ENCODE results near the gene TRAPPC13.

Gene TRAPPC13

GRCh38 chr5:65682148-65682547 is 57.3 kb downstream of the TRAPPC13 start:
- DNase-seq: no peak

DNA sequence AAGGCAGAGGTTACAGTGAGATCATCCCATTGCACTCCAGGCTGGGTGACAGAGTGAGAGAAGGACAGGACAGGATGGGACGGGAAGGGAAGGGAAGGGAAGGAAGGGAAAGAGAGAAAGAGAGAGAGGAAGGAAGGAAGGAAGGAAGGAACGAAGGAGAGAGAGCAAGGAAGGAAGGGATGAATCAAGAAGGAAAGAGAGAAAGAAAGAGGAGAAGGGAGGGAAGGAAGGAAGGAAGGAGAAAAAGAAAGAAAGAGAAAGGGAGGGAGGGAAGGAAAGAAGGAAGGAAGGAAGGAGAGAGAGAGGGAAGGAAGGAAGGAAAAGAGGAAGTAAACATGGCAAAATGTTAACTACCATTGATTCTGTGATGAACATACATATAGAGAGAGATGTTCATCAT is 68.3 kb downstream of the TRAPPC13 start:
- DNase-seq: no peak

- no peak for DNase-seq
Observed at GRCh38 chr5:65695162-65695755, 70.4 kb downstream of the TRAPPC13 start.

DNA sequence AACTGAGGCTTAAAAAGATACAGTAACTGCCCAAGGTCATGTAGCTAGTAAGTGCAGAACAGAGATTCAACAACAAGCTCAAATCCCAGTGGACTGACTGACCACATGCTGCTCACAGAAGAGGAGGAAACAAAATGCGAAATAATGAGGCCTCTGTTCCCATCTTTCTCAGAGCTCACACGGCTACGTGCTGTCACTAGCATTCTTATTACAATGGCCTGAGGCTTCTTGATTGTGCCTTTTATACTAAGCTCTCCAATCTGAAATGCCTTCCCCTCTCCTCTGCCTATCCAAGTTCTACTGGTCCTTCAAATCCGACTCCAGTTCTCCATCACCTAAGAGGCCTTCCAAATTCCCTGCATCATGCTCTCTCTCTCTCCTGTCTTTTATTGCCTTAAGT is 71.1 kb downstream of the TRAPPC13 start:
- DNase-seq: no peak

- DNase-seq: no peak
Observed at GRCh38 chr5:65696892-65697291, 72.1 kb downstream of the TRAPPC13 start.

DNA sequence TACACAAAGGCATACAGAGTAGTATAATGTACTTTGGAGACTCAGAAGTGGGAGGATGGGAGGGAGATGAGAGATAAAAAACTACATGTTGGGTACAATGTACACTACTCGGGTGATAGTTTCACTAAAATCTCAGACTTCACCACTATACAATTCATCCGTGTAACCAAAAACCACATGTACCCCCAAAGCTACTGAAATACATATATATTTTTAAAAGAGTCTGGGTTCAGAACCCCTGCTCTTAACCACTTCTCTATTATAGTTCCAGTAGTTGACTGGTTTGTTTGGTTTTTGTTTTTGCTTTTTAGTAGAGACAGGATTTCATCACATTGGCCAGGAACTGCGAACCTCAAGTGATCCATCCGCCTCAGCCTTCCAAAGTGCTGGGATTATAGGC is 74.5 kb downstream of the TRAPPC13 start:
- no peak for DNase-seq

DNA sequence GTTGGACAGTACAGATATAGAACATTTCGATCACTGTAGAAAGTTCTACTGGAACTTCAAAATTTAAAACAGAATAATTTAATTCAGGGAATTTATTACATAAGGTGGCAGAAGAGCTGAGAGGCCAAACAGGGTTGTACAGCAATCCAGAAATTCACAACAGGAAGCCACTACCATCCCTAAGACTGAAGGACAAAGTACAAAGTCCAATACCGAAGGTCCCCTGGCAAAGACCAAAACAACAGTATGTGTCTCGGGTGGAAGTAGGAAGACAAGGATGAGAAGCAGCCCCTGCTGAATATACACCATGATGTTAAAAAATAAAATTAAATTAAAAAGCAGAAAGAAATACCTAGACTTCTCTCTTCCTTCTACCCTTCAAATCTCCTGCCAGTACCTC is 77.2 kb downstream of the TRAPPC13 start:
- DNase-seq: no peak

DNA sequence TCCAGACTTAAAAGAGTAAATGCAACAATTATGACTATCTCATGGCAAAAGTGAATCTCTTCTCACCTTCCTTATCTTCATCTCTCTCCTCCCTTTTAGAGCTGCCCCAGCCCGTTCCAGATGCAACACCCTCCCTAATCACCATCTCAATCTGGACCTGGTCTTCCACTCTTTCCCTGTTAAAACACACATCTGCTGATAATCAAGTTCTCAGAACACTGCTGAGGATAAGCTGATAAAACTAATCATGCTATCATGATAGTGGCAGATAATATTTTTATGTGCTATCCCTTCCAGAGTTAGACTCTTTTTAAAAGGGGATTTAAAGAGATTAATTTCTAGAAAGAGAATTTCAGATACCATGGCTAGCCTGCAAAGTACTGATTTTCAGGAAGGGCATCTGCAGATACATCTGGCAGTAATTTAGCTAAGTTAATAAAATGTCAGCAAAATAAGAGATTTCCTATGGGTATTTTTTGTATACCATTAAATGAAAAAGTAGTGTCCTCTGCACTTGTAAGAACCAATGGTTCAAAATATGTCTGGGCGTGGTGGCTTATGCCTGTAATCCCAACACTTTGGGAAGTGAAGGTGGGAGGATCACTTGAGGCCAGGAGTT is 79.9 kb downstream of the TRAPPC13 start:
- DNase-seq: no peak

DNA sequence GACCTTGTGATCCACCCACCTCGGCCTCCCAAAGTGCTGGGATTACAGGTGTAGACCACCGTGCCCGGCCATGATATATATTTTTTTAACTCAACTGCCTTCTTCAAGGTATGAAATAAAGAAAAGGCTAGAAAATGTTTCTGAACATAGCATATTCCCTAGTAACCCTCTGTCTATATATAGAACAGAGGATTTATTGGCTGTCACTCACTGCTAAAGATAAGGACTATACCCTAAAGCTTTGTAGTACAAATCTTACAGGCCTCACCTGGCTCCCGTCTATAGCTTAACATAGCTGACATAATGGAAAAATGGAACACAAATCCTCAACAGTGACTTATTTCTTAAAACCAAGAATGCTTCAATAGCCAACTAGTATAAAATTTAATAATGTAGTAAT is 82.8 kb downstream of the TRAPPC13 start:
- DNase-seq: no peak

GRCh38 chr5:65708145-65708544 is 83.3 kb downstream of the TRAPPC13 start:
- no peak for DNase-seq

Data from NCI-H1092 (cell line).